Endodermal cell (in vitro differentiated cells): Measurements from ENCODE around the gene DPF3. TPM values are rescaled to one million over a fixed set of nuclear protein-coding genes. Genes with fewer than 3 reads are reported as not detected.
A peak's percentile ranks its signal among the peaks of the same experiment; 100 is the strongest.

ENCODE experiments used
- DNase-seq: peaks from one replicate; pipeline ENCODE4 v3.0.0-alpha.2; 2017
- H3K27ac ChIP-seq: 2 replicates; pipeline ENCODE4 v1.5.1; 2013; ENCODE audit warnings: mild to moderate bottlenecking, low read depth, low read length, moderate library complexity
- H3K27me3 ChIP-seq: 2 replicates; pipeline ENCODE4 v1.6.1; 2013; ENCODE audit warnings: mild to moderate bottlenecking, low read length, moderate library complexity; ENCODE audit not compliant: insufficient read depth, control insufficient read depth, poor library complexity, severe bottlenecking
- H3K36me3 ChIP-seq: 2 replicates; pipeline ENCODE4 v1.7.0; 2013; ENCODE audit warnings: mild to moderate bottlenecking, low read length, moderate library complexity; ENCODE audit not compliant: control insufficient read depth, insufficient read depth
- H3K4me1 ChIP-seq: one replicate; pipeline ENCODE4 v1.7.0; 2013; ENCODE audit warnings: low read length; ENCODE audit not compliant: control insufficient read depth, insufficient read depth
- H3K4me3 ChIP-seq: 2 replicates; pipeline ENCODE4 v1.5.1; 2013; ENCODE audit warnings: mild to moderate bottlenecking, low read length, moderate library complexity
- H3K9ac ChIP-seq: 2 replicates; pipeline ENCODE4 v1.6.1; 2013; ENCODE audit warnings: mild to moderate bottlenecking, low read length, moderate library complexity; ENCODE audit not compliant: poor library complexity, severe bottlenecking; ENCODE audit errors: extremely low read depth
- H3K9me3 ChIP-seq: 2 replicates; pipeline ENCODE4 v1.6.1; 2013; ENCODE audit warnings: mild to moderate bottlenecking, low read length, moderate library complexity; ENCODE audit not compliant: control insufficient read depth
- H3K27ac Mint-ChIP-seq: 2 replicates; pipeline ENCODE4 v1.8.0; 2020; ENCODE audit warnings: mixed read lengths
- H3K27me3 Mint-ChIP-seq: 2 replicates; pipeline ENCODE4 v1.8.0; 2021; ENCODE audit warnings: mild to moderate bottlenecking, mixed read lengths; ENCODE audit not compliant: insufficient read depth
- H3K36me3 Mint-ChIP-seq: 2 replicates; pipeline ENCODE4 v1.8.0; 2020; ENCODE audit warnings: low read depth, mixed read lengths
- H3K4me1 Mint-ChIP-seq: 2 replicates; pipeline ENCODE4 v1.8.0; 2020; ENCODE audit warnings: mixed read lengths
- H3K4me3 Mint-ChIP-seq: 2 replicates; pipeline ENCODE4 v1.8.0; 2020; ENCODE audit warnings: mild to moderate bottlenecking, moderate library complexity, mixed read lengths
- H3K9me3 Mint-ChIP-seq: 2 replicates; pipeline ENCODE4 v1.8.0; 2020; ENCODE audit warnings: mild to moderate bottlenecking, mixed read lengths
- CTCF ChIP-seq: fragments of 200-600 bp; sonication (generic); conservative IDR thresholded peaks from 2 replicates; pipeline ENCODE4 v1.5.0; 2021; ENCODE audit warnings: antibody characterized with exemption, mild to moderate bottlenecking
- WGBS, 2 experiments: methylation state at CpG; one replicate each; pipeline versions ENCODE4 v1.1.5 to v1.1.7; 2013; ENCODE audit warnings: missing lambda C conversion rate in 2 of 2, mixed read lengths in 1 of 2; ENCODE audit not compliant: insufficient coverage in 1 of 2, insufficient read length in 1 of 2; 5-methylcytosine and 5-hydroxymethylcytosine counted together
- total RNA-seq, 2 donors: library from RNA; stranded (reverse); fragmentation: NEBNext Ultra II Directional in 1 of 2; extraction: Animal tissue kit (Norgen Biotek cat#: 25700) in 1 of 2; gene quantifications; 2 replicates in 1 of 2; 3 replicates in 1 of 2; pipeline ENCODE4 v1.2.1, GENCODE V29; 2021

Gene DPF3
- total RNA-seq, 2 donors from 2014 or later = not detected

- DNase-seq = no peak
- 71 to 90% methylated on average over 2 of the region's 2 CpGs for WGBS, 2 experiments
- Histone ChIP-seq H3K4me3 (no peak overlapping the region), H3K9me3 (peaks cover 5% of the 10 kb centered on the region), H3K27me3 (peaks cover 31% of the 10 kb centered on the region), H3K9ac (no peak overlapping the region), H3K4me1 (no peaks in the 10 kb centered on the region), H3K27ac (no peak overlapping the region), H3K36me3 (no peaks in the 10 kb centered on the region)
- peaks cover 48% of the 10 kb centered on the region for H3K27me3 Mint-ChIP-seq
- no peak overlapping the region for H3K27ac Mint-ChIP-seq
- peaks cover 43% of the 10 kb centered on the region for H3K4me1 Mint-ChIP-seq
- H3K9me3 Mint-ChIP-seq = peaks cover 14% of the 10 kb centered on the region
- no peaks in the 10 kb centered on the region for H3K36me3 Mint-ChIP-seq
- H3K4me3 Mint-ChIP-seq = no peak overlapping the region
- TF ChIP-seq CTCF = no peak
These were observed 5.7 kb downstream of the DPF3 start for GRCh38 chr14:72888192-72888591.

GRCh38 chr14:72887514-72887913, 6.4 kb downstream of the DPF3 start:
- no peaks in the 10 kb centered on the region for H3K4me1 ChIP-seq
- H3K9me3 ChIP-seq = peaks cover 5% of the 10 kb centered on the region
- 84 to 86% methylated on average over 2 to 3 of the region's 3 CpGs for WGBS, 2 experiments
- no peaks in the 10 kb centered on the region for H3K36me3 ChIP-seq
- peaks cover 24% of the 10 kb centered on the region for H3K27me3 ChIP-seq
- Mint-ChIP-seq H3K27ac (peak overlapping the region; percentile 7), H3K36me3 (no peaks in the 10 kb centered on the region), H3K27me3 (peaks cover 41% of the 10 kb centered on the region), H3K4me1 (peaks cover 43% of the 10 kb centered on the region), H3K4me3 (no peak overlapping the region), H3K9me3 (peaks cover 14% of the 10 kb centered on the region)
- TF ChIP-seq CTCF = no peak
- no peak overlapping the region for H3K4me3 ChIP-seq
- H3K9ac ChIP-seq = no peak overlapping the region
- DNase-seq = peak; percentile 55
- H3K27ac ChIP-seq = no peak overlapping the region

- H3K27me3 Mint-ChIP-seq = peaks cover 21% of the 10 kb centered on the region
- 92% methylated on average over 4 of the region's 4 CpGs; no CpG with 5 or more reads in 1 of the 2 experiments for WGBS, 2 experiments
- H3K36me3 Mint-ChIP-seq = no peaks in the 10 kb centered on the region
These were observed 9.5 kb downstream of the DPF3 start for GRCh38 chr14:72884386-72884785.

More at GRCh38 chr14:72884386-72884785, 9.5 kb downstream of the DPF3 start:
- H3K9me3 Mint-ChIP-seq = peaks cover 14% of the 10 kb centered on the region
- Histone ChIP-seq H3K4me3 (no peak overlapping the region), H3K4me1 (no peaks in the 10 kb centered on the region), H3K9ac (no peak overlapping the region), H3K9me3 (peaks cover 5% of the 10 kb centered on the region), H3K36me3 (no peaks in the 10 kb centered on the region), H3K27me3 (no peaks in the 10 kb centered on the region), H3K27ac (no peak overlapping the region)
- no peak overlapping the region for H3K4me3 Mint-ChIP-seq
- DNase-seq = no peak
- H3K4me1 Mint-ChIP-seq = peaks cover 22% of the 10 kb centered on the region
- no peak for TF ChIP-seq CTCF
- H3K27ac Mint-ChIP-seq = no peak overlapping the region
